AG04450 (cell line): ENCODE data around the gene RRP8. TPM values are rescaled to one million over a fixed set of nuclear protein-coding genes. Genes with fewer than 3 reads are reported as not detected.

Source experiments
- CTCF ChIA-PET: fragments of 300-600, 350-600 bp; formaldehyde crosslinking; extraction: SDS; loops from one replicate; lab custom pipeline; 2022; ENCODE audit warnings: antibody characterized with exemption, inconsistent platforms; lab: Charles Lee
- POLR2A ChIA-PET: fragments of 350-600 bp; formaldehyde crosslinking; extraction: SDS; loops from one replicate; lab custom pipeline; 2021; ENCODE audit warnings: antibody characterized with exemption, inconsistent platforms; lab: Yijun Ruan, JAX
- DNase-seq: peaks from one replicate; pipeline ENCODE4 v3.0.0-alpha.2; 2011; ENCODE audit warnings: low read depth, low spot score
- H3K27ac ChIP-seq: one replicate; pipeline ENCODE4 v1.5.1; 2012; ENCODE audit warnings: low read depth, low read length, control low read depth
- H3K27me3 ChIP-seq: one replicate; pipeline ENCODE4 v1.6.0; 2012; ENCODE audit warnings: low read length; ENCODE audit not compliant: control insufficient read depth, insufficient read depth
- H3K4me3 ChIP-seq: 2 replicates; pipeline ENCODE4 v1.5.1; 2011; ENCODE audit warnings: mild to moderate bottlenecking, low read depth, low read length, control low read depth
- H3K9me3 ChIP-seq: 2 replicates; pipeline ENCODE4 v1.5.1; 2012; ENCODE audit warnings: low read length; ENCODE audit not compliant: control insufficient read depth, insufficient read depth
- CTCF ChIP-seq: IDR thresholded peaks from 2 replicates; pipeline ENCODE4 v1.5.1; 2011; ENCODE audit warnings: low read depth, low read length, control low read depth, inconsistent platforms
- polyA plus RNA-seq: library from polyadenylated mRNA; depleted of rRNA; stranded (reverse); fragments of >200 nt; gene quantifications from 2 replicates; pipeline ENCODE4 v1.2.3, GENCODE V29; 2011

Gene RRP8
- polyA plus RNA-seq, 1 experiment = 16.3 TPM

GRCh38 chr11:6608011-6608410 lies 4.6 kb upstream of the RRP8 start:
- ChIA-PET POLR2A (interaction anchor here (3.0 kb wide), 1 partner anchor 11 kb away, joined by 12 read pairs; the partner anchor contains the start of gene TPP1), CTCF (interaction anchor here (1.2 to 3.6 kb wide), 5 partner anchors 11 to 229 kb away, joined by 6 to 14 read pairs (median 10); partner anchors contain the start of genes MRPL17 and TPP1)

GRCh38 chr11:6607190-6607795 lies 3.9 kb upstream of the RRP8 start:
- Histone ChIP-seq H3K27me3 (no peaks in the 10 kb centered on the region), H3K27ac (peak overlapping the region; percentile 89), H3K4me3 (peak overlapping the region; percentile 23), H3K9me3 (no peaks in the 10 kb centered on the region; the same call in 1 of the 2 replicates)
- ChIA-PET POLR2A (interaction anchor here (1.1 to 3.0 kb wide), 3 partner anchors 12 to 76 kb away, joined by 4 to 12 read pairs (median 12); partner anchors contain the start of genes MRPL17 and TPP1), CTCF (interaction anchor here (1.6 to 3.6 kb wide), 4 partner anchors 12 to 228 kb away, joined by 6 to 14 read pairs (median 12); partner anchors contain the start of genes MRPL17 and TPP1)
- DNase-seq = no peak
- TF ChIP-seq CTCF = no peak

More at GRCh38 chr11:6608011-6608410, 4.6 kb upstream of the RRP8 start:
- Histone ChIP-seq H3K4me3 (peak overlapping the region; percentile 23; the same call in 1 of the 2 replicates), H3K27me3 (no peaks in the 10 kb centered on the region), H3K27ac (peak overlapping the region; percentile 89), H3K9me3 (no peaks in the 10 kb centered on the region; the same call in 1 of the 2 replicates)
- TF ChIP-seq CTCF = no peak
- DNase-seq = no peak

- peak overlapping the region; percentile 92 for H3K27ac ChIP-seq
- peak overlapping the region; percentile 48 for H3K4me3 ChIP-seq
- no peaks in the 10 kb centered on the region; the same call in 1 of the 2 replicates for H3K9me3 ChIP-seq
- CTCF ChIA-PET = interaction anchor here (1.6 to 3.6 kb wide), 4 partner anchors 12 to 227 kb away, joined by 6 to 14 read pairs (median 12); partner anchors contain the start of genes MRPL17 and TPP1
- DNase-seq = peak; percentile 90
- POLR2A ChIA-PET = interaction anchor here (1.1 to 3.0 kb wide), 3 partner anchors 12 to 76 kb away, joined by 4 to 12 read pairs (median 12); partner anchors contain the start of genes MRPL17 and TPP1
- no peaks in the 10 kb centered on the region for H3K27me3 ChIP-seq
- no peak for TF ChIP-seq CTCF
These were observed 3.2 kb upstream of the RRP8 start for GRCh38 chr11:6606471-6607189.

GRCh38 chr11:6604790-6605189 lies 1.4 kb upstream of the RRP8 start:
- Histone ChIP-seq H3K27ac (peak overlapping the region; percentile 89), H3K9me3 (no peaks in the 10 kb centered on the region), H3K27me3 (no peaks in the 10 kb centered on the region), H3K4me3 (peak overlapping the region; percentile 99)
- no peak for DNase-seq
- CTCF ChIA-PET = interaction anchor here (0.7 to 1.9 kb wide), 9 partner anchors 8 to 242 kb away, joined by 3 to 17 read pairs (median 4); partner anchors contain the start of genes MRPL17 and TPP1
- POLR2A ChIA-PET = interaction anchor here (0.6 to 1.4 kb wide), 2 partner anchors 79 to 81 kb away, joined by 5 to 6 read pairs; partner anchors contain the start of gene MRPL17
- TF ChIP-seq CTCF = no peak
